Measurements from ENCODE around the gene DGUOK.

DNA sequence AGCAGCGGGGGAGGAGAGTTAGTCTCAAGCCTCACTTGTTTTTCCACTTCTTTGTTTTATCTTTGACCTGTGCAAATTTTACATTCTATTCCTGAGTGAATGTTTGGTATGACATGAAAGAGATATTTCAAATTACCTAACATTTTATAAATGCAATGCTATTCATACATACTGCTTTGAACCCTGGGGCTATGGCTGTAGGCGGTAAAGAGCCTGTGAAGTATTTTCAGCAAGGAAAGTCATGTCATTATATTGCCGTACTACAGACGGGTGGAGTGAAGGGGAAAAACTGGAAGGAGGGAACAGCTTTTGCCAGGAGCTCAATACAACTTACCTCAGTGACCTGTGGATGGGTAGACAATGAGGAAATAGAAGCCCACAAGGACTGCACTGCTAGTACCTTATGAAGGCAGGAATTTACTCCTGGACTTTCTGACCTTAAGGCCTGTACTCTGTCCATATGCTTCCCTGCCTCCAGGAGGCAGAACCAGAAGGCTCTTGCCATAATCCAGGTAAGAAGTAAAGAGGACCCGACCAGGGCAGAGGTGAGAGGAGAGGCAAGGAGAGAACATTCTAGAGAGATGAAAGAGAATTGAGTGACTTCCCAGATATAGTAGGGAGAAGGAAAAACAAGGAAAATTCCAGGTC, 29.7 kb downstream of the DGUOK start:
- TF ChIP-seq, protein P1, sequence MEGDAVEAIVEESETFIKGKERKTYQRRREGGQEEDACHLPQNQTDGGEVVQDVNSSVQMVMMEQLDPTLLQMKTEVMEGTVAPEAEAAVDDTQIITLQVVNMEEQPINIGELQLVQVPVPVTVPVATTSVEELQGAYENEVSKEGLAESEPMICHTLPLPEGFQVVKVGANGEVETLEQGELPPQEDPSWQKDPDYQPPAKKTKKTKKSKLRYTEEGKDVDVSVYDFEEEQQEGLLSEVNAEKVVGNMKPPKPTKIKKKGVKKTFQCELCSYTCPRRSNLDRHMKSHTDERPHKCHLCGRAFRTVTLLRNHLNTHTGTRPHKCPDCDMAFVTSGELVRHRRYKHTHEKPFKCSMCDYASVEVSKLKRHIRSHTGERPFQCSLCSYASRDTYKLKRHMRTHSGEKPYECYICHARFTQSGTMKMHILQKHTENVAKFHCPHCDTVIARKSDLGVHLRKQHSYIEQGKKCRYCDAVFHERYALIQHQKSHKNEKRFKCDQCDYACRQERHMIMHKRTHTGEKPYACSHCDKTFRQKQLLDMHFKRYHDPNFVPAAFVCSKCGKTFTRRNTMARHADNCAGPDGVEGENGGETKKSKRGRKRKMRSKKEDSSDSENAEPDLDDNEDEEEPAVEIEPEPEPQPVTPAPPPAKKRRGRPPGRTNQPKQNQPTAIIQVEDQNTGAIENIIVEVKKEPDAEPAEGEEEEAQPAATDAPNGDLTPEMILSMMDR (IDR thresholded peaks at IDR 0.05): no peak
- TF ChIP-seq POLR2A (IDR thresholded peaks at IDR 0.05): no peak
